ENCODE measurements around the gene SNX8.
"Not testable (repeated sequence)": the region's sequence is repeated elsewhere in the genome, so short reads cannot be mapped to it uniquely, and the experiment has no call there.

The SNX8 gene, protein sequence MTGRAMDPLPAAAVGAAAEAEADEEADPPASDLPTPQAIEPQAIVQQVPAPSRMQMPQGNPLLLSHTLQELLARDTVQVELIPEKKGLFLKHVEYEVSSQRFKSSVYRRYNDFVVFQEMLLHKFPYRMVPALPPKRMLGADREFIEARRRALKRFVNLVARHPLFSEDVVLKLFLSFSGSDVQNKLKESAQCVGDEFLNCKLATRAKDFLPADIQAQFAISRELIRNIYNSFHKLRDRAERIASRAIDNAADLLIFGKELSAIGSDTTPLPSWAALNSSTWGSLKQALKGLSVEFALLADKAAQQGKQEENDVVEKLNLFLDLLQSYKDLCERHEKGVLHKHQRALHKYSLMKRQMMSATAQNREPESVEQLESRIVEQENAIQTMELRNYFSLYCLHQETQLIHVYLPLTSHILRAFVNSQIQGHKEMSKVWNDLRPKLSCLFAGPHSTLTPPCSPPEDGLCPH

DNA sequence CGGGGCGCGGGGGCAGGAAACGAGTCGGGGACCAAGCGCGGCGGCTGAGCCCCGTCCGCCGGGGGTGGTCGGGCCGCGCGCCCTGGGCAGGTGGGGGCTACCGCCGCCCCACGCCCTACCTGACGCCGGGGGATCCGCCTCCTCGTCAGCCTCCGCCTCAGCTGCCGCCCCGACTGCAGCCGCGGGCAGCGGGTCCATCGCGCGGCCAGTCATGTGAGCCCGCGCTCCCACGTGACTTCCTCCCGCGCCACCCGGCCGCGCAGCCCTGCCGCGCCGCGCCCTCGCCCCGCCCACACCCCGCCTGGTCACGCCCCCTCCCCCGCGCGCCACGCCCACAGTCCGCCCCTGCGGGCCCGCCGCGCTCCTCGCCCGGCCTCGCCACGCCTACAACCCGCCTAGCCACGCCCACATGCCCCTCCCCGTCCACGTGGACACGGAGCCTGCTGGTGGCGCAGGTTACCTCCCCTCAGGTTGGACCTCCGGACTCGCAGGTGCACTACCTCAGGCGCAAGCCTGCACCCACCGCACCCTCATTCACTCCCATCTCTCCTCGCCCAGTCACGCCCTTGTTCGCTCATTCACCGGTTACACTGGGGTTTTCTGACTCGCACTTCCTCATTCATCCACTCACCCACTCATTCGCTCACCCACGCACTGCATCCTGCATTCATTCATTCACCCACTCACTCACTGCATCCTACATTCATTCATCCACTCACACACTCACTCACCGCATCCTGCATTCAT is at the start of gene SNX8:
SNX8 (minus strand) TSS at position 233 of the 747 bp plus-strand sequence; CDS start at position 213, 20 bp downstream.
- peak; percentile 86 for DNase-seq (ENCODE audit: low read depth)

DNA sequence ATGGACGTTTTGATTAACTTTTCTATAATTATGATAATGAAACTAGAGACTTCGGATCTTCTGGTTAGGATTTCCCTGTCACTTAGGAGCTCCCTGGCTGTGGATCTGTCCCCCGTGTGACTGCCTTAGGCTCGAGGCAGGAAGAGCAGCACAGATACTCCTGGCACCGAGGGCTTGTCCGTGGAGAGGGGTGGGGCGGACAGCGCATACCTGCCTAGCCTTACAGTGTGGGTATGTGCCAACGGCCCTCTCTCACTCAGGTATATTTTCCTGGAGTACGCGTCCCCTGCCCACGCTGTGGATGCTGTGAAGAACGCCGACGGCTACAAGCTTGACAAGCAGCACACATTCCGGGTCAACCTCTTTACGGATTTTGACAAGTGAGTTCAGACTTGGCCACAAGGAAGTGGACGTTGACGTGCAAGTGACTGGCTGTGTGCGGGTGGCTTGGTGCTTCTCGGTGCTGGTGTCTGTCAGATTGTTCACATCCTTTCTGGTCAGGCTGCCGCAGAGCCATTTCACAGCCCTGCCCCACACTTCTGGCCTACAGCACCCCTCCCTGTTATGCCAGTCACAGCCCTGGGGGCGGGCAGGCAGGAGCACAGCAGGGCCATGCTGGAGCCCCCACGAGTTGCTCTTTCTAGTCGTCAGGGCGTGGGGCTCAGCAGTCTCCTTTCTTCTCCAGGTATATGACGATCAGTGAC is 48.3 kb upstream of the SNX8 start:
- no peak for DNase-seq (ENCODE audit: low read depth)

DNA sequence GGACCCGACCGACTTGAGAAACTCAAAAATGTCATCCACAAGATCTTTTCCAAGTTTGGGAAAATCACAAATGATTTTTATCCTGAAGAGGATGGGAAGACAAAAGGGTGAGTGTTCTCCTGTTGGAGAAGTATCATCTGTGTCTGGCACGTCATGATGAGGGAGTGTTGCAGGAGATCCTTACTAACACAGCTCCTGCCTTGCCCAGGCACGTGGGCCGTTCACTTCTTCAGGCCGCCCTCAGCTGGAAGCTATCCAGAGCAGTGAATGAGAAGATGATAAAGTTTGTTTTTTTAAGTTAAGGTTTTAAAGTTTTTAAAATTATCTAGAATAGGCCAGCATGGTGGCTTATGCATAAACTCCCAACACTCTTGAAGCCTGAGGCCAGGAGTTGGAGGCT is 46.6 kb upstream of the SNX8 start:
- no peak for DNase-seq (ENCODE audit: low read depth)

DNA sequence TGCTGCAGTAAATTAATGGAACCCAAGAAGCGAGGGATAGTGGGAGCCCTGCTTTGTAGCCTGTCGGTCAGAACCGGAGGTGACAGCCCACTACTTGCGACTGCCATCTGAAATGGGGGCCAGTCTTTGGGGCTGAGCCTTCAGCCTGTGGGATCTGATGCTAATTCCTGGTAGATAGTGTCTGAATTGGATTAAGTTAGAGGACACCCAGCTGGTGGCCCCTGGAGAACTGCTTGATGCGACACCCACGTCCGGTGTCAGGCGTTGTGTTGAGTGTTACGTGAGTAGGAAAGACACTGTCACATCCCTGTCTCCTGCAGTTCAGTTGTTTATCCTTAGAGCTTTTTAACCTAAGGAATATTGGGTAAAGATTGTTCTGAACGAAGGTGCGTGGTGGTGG is 45.4 kb upstream of the SNX8 start:
- DNase-seq (ENCODE audit: low read depth): no peak

DNA sequence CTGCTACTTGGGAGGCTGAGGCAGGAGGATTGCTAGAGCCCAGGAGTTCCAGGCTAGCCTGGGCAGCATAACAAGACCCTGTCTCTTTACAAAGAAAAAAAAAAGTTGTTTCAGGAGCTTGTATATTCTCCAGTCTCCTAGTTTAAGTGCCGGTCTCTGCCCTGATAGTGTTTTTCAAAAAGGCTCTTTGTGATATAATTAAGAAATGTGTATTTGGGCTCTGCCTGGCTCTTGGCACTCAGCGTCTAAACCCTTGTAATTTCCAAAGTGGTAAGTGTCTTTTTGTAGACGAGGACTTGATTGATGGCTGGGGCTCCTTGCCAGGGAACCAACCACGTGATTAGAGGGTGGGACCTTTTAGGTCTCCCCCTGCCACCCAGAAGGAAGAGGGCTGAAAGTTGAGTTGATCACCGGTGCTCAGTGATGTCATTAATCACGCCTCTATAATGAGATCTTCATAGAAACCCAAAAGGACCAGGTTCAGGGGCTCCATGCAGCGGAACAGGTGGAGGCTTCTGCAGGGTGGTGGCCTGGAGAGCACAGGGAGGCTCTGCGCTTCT is 44.8 kb upstream of the SNX8 start:
- DNase-seq (ENCODE audit: low read depth): no peak

DNA sequence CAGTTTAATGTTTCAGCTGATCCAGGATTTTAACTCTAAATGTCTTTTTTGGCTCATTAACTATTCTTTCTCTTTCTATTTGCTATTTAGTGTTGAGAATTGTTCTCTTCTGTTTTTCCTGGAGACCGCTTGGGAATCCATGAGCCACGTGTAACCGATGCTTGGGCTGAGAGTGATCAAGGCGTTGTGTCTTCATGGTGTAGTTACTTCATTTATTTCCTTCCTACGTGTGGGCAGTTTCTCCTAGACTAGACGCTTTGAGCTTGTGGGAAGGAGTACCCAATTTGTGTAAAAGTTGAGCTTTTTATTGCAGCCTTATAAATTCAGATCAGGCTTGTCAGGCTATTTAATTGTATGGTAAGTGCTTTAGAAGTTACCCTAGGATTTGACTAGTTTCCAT is 43.3 kb upstream of the SNX8 start:
- DNase-seq (ENCODE audit: low read depth): no peak

DNA sequence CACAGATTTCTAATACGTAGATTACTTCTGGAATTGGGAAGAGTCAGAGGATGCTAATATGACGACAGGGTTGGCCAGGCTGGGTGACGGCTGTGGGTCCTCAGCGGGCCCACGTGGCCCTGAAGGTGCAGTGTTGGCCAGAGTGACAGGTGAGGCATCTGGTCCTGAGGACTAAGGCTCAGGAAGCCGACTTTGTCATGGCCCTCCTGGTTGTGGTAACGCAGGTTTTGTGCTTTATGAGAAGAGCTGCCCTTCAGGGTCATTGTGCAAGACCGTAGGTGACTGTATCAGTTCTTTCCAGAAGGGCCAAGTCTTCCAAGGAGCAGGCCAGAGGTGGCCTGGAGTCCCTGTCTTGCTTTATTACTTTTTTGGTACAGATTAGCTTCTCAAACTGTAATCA is 42.9 kb upstream of the SNX8 start:
- DNase-seq (ENCODE audit: low read depth): no peak

DNA sequence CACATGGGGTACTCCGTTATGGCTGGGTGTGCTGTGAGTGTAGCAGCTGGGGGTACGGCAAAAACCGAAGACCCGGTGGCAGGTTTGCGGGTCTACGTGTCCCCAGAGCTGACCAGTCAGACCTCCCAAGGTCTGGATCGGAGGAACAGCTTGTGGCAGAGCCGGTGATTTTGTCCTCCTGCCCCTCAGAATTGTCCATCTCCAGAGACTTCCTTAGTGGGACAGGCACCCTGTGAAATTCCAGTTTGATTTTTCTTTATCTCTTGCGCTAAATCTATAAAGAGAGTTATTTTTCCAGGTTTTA is 41.4 kb upstream of the SNX8 start:
- peak; percentile 28 for DNase-seq (ENCODE audit: low read depth)

DNA sequence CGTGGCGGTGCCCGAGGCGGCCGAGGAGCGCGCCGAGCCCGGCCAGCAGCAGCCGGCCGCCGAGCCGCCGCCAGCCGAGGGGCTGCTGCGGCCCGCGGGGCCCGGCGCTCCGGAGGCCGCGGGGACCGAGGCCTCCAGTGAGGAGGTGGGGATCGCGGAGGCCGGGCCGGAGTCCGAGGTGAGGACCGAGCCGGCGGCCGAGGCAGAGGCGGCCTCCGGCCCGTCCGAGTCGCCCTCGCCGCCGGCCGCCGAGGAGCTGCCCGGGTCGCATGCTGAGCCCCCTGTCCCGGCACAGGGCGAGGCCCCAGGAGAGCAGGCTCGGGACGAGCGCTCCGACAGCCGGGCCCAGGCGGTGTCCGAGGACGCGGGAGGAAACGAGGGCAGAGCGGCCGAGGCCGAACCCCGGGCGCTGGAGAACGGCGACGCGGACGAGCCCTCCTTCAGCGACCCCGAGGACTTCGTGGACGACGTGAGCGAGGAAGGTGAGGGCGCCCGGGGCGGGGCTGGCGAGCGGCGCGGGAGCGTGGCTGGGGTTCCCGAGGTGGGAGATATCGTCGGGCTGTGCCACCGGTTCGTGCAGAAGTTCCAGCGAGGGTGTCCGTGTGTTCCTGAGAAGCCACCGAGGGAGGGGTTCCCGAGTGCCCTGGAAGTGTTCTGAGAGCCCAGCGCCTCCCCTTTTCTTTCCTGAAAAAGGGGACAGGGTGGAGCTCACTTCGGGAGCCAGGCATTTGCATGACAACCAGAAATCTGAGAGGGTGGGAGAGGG is 40.9 kb upstream of the SNX8 start:
- DNase-seq (ENCODE audit: low read depth): peak; percentile 38

DNA sequence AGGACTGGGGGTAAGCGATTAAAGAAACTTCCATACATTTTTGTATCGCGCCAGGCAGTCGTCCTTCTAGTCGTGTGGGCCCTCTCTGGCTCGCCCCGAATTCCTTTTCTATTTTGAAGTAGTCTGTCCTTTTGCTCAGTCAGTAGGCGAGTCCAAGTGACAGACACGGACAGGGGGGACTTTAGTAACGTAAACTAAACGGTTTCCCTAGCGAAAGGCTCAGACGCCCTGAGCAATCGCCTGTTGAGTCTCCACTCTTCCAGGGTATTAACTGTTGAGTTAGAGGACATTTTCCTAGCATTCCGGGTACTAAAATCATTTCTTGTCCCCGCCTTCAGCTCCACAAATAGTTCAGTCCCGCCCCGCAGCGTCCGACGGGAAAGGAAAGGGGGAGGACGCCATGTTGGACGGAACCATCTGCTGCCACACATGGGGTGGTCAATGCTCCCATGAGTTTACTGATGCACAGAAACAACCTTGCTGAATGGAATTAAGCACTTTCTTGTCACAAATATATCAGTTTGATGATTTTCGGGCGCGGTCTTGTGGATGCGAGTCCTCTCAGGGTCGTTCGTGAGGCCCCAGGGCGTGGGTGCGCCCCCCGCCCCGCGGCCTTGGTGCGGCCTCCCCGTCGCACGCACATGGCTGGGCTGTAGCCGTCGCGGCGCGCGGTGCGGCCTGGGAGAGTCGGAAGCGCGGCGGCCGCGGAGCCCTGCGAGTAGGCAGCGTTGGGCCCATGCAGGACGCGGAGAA is 40.1 kb upstream of the SNX8 start, which contains the start of gene EIF3B:
EIF3B (plus strand) TSS at position 642 of the 753 bp plus-strand sequence; CDS start at position 737, 95 bp downstream.
- DNase-seq (ENCODE audit: low read depth): peak; percentile 91

DNA sequence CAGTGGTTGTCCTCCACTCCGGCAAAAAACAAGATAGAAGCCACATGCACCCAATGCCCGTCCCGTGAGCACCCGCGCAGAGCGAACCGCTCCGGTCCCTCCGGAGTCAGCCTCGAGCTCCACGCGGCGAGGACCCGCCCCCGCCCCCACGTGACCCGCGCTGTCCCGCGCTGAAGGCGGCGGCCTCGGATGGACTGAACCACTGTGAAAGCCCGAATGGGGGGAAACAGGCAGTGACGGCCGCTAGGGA is 39.6 kb upstream of the SNX8 start:
- peak; percentile 87 for DNase-seq (ENCODE audit: low read depth)

DNA sequence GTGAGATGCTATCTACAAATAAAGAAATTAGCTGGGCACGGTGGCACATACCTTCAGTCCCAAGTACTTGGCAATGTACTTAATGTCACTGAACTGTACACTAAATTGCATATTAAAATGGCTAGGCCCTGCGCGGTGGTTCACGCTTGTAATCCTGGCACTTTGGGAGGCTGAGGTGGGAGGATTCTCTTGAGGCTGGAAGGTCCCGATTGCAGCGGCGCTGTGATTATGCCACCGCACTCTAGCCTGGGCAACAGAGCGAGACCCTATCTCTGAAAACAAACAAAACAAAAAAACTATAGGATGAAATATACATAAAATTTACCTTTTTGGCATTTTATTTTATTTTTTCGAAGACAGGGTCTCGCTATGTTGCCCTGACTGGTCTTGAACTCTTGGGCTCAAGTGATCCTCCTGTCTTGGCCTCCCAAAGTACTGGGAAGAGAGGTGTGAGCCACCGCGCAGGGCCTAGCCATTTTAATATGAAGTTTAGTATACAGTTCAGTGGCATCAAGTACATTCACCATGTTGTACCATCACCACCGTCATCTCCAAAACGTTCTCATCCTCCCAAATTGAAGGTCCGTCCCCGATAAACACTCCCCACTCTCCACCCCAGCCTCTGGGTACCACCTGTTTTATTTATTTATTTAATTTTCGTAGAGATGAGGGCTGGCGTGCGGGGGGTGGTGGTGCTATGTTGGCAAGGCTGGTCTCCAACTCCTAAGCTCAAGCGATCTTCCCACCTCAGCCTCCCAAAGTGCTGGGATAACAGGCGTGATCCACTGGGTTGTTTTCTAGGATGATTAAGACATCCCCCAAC is 39.1 kb upstream of the SNX8 start:
- DNase-seq (ENCODE audit: low read depth): no peak

DNA sequence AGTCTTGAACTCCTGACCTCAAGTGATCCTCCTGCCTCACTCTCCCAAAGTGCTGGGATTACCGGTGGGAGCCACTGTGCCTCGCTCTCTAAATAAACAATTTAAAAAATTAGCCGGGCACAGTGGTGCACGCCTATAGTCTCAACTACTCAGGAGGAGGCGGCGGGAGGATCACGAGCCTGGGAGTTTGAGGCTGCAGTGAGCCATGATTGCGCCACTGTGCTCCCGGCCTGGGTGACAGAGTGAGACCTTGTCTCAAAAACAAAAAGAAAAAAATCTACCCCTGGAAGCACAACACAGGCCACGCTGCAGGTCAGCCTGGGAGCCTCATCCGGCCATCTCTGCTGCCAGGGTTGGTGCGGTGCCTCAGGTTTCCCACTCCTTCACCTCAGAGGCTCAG is 36.6 kb upstream of the SNX8 start:
- no peak for DNase-seq (ENCODE audit: low read depth)

DNA sequence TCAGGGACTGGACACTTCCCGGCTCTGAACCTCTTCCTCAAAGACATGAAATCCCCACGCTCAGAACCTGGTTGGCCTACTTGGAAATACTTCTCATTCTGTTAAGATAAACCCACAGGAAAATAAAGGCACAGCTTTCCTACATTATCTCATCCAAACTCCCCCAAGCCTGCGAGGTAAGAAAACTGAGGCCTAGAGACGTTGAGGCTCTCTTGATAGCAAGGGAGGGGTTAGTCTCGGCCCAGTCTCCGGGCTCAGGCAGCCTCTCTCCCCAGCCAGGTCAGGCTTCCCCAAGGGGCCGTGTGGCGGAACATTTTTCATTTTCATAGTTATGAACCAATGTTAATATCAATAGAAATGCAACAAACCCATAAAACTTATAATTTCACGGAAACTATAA is 35.8 kb upstream of the SNX8 start:
- no peak for DNase-seq (ENCODE audit: low read depth)

DNA sequence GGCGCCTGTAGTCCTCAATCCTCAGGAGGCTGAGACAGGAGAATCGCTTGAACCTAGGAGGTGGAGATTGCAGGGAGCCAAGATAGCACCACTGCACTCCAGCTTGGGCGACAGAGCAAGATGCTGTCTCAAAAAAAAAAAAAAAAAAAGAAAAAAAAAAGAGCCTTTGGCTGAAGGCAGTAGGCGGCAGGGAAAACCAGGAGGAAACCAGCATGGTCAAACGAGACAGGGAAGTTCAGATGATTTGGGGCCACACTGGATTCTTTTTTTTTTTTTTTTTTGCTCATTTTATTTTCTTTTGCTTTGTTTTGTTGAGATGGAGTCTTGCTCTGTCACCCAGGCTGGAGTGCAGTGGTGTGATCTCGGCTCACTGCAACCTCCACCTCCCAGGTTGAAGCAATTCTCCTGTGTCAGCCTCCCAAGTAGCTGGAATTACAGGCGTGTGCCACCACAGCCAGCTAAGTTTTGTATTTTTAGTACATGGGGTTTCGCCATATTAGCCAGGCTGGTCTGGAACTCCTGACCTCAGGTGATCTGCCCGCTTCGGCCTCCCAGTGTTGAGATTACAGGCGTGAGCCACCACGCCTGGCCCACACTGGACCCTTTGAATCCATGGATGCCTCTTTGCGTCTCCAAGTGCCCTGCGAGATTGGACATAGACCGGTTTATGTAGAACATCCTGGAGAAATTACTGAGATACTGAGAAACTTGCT is 33.3 kb upstream of the SNX8 start:
- DNase-seq (ENCODE audit: low read depth): not testable (repeated sequence)

DNA sequence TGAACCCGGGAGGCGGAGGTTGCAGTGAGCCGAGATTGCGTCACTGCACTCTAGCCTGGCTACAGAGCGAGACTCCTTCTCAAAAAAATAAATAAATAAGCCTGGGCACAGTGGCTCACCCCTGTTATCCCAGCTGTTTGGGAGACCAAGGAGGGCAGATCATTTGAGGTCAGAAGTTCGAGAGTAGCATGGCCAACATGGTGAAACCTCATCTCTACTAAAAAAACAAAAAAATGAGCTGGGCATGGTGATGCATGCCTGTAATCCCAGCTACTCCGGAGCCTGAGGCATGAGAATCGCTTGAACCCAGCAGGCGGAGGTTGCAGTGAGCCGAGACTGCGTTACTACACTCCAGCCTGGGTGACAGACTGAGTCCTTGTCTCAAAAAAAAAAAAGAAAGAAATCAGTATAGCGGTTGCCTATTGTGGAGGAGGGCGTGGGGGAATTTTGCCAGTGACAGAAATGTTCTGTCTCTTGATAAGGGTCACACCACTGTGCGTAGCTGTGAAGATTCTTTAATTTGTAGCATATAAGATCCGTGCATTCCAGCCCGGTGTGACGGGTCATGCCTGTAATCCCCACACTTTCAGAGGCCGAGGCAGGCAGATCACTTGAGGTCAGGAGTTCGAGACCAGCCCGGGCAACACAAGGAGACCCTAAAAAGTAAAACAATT is 22.5 kb upstream of the SNX8 start:
- no peak for DNase-seq (ENCODE audit: low read depth)

DNA sequence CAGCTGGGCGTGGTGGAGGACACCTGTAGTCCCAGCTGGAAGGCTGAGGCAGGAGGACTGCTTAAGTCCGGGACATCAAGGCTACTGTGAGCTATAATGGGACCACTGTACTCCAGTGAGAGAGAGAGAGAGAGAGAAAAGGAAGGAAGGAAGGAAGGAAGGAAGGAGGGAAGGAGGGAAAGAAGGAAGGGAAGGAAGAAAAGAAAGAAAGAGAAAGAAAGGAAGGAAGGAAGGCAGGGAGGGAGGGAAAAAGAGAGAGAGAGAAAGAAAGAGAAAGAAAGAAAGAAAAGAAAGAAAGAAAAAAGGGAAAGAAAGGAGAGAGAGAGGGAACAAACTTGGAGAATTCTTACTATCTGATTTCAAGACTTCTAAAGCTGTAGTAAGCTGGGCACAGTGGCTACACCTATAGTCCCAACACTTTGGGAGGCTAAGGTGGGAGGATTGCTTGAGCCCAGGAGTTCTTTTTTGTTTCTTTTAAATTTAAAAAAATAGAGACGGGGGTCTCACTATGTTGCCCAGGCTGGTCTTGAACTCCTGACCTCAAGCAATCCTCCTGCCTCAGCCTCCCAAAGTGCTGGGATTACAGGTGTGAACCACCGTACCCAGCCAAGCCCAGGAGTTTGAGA is 18.5 kb upstream of the SNX8 start:
- not testable (repeated sequence) for DNase-seq (ENCODE audit: low read depth)

DNA sequence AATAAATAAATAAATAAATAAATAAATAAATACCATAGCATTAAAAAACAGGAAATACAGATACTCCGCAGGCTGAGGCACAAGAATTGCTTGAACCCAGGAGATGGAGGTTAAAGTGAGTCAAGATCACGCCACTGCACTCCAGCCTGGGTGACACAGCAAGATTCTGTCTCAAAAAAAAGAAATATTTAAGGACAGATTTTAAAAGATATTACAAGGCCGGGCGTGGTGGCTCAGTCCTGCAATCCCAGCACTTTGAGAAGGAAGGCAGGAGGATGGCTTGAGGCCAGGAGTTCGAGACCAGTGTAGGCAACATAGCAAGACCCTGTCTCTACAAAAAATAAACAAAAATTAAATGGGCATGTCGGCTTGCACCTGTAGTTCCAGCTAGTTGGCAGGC is 17.5 kb upstream of the SNX8 start:
- no peak for DNase-seq (ENCODE audit: low read depth)

DNA sequence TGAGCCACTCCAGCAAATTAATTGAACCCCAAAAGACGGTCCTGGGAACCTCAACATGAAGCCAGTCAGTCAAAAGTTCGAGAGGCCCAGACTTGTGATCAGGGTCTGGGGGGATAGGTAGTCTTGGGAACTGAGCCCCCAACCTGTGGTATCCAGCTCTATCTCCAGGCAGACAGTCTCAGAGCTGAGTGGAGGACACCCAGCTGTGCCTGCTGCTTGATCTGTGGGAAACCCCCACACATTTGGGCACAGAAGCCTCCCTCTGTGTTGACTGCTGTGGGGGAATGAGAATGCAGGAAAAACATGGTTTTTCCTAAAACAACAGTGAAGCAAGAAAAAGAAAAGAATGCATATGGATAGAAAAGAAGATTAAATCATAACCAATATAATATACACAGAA is 16.3 kb upstream of the SNX8 start:
- no peak for DNase-seq (ENCODE audit: low read depth)
